Activated naive CD4-positive, alpha-beta T cell treated with anti-CD3 and anti-CD28 coated beads, Interleukin-2, amount 50 U/mL, for 72 hours (primary cell): ENCODE measurements around the gene UBA52. TPM values are rescaled to one million over a fixed set of nuclear protein-coding genes. Genes with fewer than 3 reads are reported as not detected.
"Not testable (repeated sequence)": the region's sequence is repeated elsewhere in the genome, so short reads cannot be mapped to it uniquely, and the experiment has no call there.

Experiments used
- ATAC-seq, 2 donors: fragments of 150-1000 bp; cut with Tn5 transposase; 2 replicates each; pipeline ENCODE4 v1.10.0; 2021; ENCODE audit warnings: mild to moderate bottlenecking in 2 of 2, moderate library complexity in 2 of 2
- DNase-seq, 2 donors: peaks; one replicate each; pipeline ENCODE4 v3.0.0; 2021 to 2022; ENCODE audit warnings: low spot score in 2 of 2
- H3K27ac Mint-ChIP-seq, 2 donors: one replicate each; pipeline ENCODE4 v1.8.0; 2022; ENCODE audit warnings: mild to moderate bottlenecking in 2 of 2, mixed read lengths in 2 of 2
- H3K36me3 Mint-ChIP-seq, 2 donors: one replicate each; pipeline ENCODE4 v1.8.0; 2022; ENCODE audit warnings: mixed read lengths in 2 of 2
- H3K9me3 Mint-ChIP-seq, 2 donors: one replicate each; pipeline ENCODE4 v1.8.0; 2022; ENCODE audit warnings: mixed read lengths in 2 of 2
- total RNA-seq, 2 donors: library from RNA; stranded (reverse); gene quantifications; one replicate each; pipeline ENCODE4 v1.2.3, GENCODE V29; 2022

Gene UBA52
- total RNA-seq, 2 donors from 2014 or later = 1,677 to 1,782 TPM

DNA sequence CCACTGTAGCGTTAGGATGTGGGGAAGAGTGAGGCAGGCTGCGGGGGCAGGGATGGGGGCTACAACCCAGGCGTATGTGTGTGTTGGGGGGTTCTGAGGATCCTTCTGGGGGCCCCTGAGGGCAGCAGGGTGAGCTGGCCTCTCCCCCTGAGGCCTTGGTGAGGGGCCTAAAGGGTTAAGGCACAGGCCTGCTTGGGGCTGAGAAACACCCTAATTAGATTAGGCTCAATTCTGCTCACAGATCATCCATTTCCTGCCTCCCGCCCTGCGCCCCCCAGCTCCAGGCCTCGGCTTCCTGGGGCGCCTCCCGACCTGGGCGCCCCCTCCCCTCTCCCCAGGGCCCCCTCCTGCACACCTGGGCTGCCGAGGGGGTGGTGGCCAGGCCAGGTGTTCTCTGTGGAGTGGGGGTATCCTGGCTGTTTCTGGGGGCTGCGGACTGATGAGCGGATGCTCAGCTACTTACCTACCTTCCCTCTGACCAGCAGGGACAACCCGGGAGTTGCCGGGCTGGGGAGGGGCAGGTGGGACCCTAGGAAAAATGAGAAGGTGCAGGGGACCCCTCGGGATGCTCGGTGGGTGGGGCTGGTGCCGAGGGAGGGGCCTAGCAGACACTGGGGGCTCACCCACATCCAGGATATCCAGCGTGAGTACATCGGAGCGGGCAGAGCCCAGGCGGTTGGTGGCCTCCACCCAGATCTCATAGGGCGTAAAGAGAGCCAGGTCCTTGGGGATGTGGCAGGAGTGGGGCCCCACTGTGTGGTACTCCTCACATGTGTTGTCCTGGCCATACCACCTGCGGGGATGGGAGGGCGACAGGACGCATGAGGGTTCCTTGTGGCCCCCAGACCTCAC lies 26.4 kb downstream of the UBA52 start:
- H3K9me3 Mint-ChIP-seq = no peaks in the 10 kb centered on the region
- H3K27ac Mint-ChIP-seq = no peak overlapping the region
- ATAC-seq = no peak
- no peaks in the 10 kb centered on the region for H3K36me3 Mint-ChIP-seq
- no peak for DNase-seq

- no peak overlapping the region for H3K27ac Mint-ChIP-seq
- ATAC-seq = no peak
- H3K36me3 Mint-ChIP-seq = no peaks in the 10 kb centered on the region
- no peak for DNase-seq
- H3K9me3 Mint-ChIP-seq = no peaks in the 10 kb centered on the region
These were observed 27.8 kb downstream of the UBA52 start for GRCh38 chr19:18599485-18599884.

DNA sequence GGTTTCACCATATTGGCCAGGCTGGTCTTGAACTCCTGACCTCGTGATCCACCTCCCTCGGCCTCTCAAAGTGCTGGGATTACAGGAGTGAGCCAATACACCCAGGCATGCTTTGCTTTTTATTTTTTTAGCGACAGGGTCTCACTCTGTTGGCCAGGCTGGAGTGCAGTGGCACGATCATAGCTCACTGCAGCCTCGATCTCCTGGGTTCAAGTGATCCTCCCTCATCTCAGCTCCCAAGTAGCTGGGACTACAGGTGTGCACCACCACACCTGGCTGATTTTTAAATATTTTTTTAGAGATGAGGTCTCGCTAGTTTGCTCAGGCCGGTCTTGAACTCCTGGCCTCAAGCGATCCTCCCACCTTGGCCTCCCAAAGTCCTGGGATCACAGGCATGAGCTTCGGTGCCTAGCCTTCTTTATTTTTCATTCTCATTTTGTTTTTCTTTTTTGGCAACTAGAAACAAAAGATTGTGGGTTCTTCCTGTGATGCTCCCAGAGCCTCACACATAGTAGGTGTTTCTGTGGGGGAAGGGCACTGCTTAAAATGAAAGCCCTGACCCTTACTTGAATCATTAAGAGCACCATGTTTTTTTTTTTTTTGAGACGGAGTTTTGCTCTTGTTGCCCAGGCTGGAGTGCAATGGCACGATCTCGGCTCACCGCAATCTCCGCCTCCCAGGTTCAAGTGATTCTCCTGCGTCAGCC lies 29.2 kb downstream of the UBA52 start:
- H3K27ac Mint-ChIP-seq, H3K36me3 Mint-ChIP-seq, ATAC-seq, DNase-seq, H3K9me3 Mint-ChIP-seq: not testable (repeated sequence)

DNA sequence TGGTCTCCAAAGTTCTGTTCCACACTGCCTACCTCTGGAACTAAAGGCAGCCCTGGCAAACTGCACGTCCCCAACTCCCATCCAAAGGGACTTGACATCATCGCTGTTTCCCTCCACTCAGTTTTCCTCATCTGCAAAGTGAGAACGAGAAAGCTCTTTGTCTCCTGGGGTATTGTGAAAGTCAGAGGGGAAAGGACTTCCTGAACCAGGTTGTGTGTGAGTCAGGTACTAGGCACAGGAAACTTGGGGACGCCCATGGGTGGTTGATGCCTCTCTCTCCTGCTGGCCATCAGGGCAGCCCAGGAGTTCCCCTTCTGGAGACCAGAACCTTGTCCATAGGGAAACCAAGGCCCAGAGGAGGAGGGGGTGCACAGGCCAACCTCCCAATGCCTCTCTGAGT lies 30.2 kb downstream of the UBA52 start:
- DNase-seq (no peak), ATAC-seq (no peak)
- Mint-ChIP-seq H3K36me3 (no peaks in the 10 kb centered on the region), H3K27ac (no peak overlapping the region), H3K9me3 (no peaks in the 10 kb centered on the region)

DNA sequence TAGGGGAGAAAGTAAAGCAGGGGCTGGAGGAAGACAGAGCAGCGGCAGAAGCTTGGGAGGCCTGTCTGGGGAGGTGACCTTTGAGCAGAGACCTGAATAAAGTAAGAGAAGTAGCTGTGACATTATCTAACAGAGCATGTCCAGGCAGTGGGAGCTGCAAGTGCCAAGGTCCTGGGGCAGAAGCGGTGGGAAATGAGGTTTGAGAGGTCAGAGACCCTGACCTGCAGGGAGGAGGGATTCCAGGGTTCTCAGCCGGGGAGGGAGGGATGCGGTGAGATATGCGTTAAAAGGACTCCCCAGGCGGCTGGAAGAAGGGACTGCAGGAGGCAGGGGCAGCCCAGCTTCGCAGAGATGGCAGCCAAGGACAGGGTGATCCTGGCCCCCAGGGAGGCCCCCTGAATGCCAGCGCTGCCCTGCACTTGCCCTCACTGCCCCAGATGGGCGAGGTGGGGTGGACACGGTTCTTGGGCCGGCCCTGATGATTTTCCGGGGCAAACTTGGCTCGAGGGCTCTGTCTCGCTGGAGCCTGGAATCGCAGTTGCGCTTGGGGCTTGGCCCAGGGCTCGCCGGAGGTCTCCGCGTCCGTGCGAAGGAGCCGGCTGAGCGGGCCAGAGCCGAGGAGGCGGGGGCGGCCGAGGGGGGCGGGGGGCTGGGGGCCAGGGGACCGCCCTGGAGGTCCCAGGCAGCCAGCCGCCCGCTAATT lies 31.7 kb downstream of the UBA52 start:
- DNase-seq (no peak), ATAC-seq (peak; percentile 54 to 69)
- no peak overlapping the region for H3K27ac Mint-ChIP-seq
- no peaks in the 10 kb centered on the region for H3K9me3 Mint-ChIP-seq
- no peaks in the 10 kb centered on the region for H3K36me3 Mint-ChIP-seq

DNA sequence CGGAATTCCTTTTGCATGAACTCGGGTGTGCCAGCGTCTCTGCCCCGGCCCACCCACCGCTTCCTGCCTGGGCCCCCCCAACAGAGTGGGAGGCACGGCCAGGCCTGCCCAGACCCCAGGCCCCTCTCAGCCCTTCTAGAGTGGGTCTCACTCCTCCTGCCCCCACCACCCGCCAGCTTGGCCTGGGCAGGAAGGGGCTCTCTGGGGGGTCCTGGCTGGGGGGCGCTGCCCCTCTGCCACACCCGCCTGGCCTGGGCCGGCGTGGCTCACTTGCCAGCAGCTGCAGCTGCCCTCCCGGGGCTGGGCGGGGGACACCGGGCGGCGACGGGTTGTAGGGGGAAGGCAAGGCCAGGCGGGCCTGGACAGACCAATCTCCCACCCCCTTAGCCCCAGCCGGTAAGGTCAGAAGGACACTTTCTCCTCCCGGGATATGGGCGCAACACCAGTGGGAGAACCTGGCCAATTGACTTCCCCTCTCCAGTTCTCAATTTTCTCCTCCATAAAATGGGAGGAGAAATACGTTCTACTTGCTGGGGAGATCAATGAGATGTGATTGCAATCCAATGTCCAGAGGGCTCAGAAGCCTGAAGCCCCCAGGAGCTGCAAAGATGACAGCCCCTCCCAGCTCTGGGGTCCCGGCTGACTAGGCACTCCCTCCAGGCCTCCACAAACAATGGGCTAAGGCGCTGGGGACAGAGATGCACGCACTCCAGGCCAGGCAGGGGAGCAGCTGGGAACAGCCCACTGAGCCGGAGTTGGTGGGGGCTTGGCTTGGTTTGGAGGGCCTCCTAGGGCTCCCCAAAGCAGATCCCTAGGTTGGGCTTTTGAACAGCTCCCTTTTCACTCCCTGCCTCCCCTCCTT lies 32.5 kb downstream of the UBA52 start:
- H3K27ac Mint-ChIP-seq = no peak overlapping the region
- DNase-seq (no peak), ATAC-seq (no peak)
- H3K9me3 Mint-ChIP-seq = no peaks in the 10 kb centered on the region
- no peaks in the 10 kb centered on the region for H3K36me3 Mint-ChIP-seq

DNA sequence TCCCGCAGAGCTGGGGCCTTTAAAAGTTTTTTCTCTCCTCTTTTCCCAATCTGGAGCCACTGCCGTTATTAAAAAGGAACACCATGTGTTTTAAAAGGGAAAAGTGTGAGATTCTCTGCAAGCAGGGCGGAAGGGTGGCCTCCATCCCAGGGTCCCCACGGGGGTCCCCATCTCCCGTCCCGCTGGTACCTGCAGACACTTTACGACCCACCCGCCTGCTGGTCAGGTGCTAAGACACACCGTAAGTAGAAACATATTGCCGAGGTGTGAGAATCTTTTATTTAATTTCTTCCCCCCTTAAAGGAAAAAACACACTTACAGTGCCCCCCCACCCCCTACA lies 33.1 kb downstream of the UBA52 start:
- no peak for DNase-seq
- Mint-ChIP-seq H3K9me3 (no peaks in the 10 kb centered on the region), H3K36me3 (no peaks in the 10 kb centered on the region), H3K27ac (no peak overlapping the region)
- no peak for ATAC-seq

DNA sequence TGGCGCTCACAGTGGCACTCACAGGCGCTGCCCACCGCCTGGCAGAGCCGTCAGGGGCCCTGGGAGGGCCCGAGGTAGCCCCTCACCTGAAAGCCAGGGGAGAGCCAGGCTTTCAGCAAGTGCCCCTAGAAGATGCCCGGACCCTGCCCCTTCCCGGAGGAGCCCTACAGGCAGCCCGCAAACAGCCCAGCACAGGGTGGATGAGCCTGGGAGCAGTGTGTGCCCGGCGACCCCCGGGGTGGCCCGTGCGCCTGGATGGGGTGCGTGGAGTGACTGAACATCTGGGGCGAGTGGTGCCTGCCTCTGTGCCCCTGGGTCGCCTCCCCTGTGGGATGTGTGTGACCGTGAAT lies 33.5 kb downstream of the UBA52 start:
- Mint-ChIP-seq H3K36me3 (no peaks in the 10 kb centered on the region), H3K27ac (no peak overlapping the region), H3K9me3 (no peaks in the 10 kb centered on the region)
- DNase-seq = no peak
- no peak for ATAC-seq

- H3K9me3 Mint-ChIP-seq = no peaks in the 10 kb centered on the region
- no peak for DNase-seq
- no peak for ATAC-seq
- H3K36me3 Mint-ChIP-seq = no peaks in the 10 kb centered on the region
- no peak overlapping the region for H3K27ac Mint-ChIP-seq
These were observed 34.1 kb downstream of the UBA52 start for GRCh38 chr19:18605546-18606280.

DNA sequence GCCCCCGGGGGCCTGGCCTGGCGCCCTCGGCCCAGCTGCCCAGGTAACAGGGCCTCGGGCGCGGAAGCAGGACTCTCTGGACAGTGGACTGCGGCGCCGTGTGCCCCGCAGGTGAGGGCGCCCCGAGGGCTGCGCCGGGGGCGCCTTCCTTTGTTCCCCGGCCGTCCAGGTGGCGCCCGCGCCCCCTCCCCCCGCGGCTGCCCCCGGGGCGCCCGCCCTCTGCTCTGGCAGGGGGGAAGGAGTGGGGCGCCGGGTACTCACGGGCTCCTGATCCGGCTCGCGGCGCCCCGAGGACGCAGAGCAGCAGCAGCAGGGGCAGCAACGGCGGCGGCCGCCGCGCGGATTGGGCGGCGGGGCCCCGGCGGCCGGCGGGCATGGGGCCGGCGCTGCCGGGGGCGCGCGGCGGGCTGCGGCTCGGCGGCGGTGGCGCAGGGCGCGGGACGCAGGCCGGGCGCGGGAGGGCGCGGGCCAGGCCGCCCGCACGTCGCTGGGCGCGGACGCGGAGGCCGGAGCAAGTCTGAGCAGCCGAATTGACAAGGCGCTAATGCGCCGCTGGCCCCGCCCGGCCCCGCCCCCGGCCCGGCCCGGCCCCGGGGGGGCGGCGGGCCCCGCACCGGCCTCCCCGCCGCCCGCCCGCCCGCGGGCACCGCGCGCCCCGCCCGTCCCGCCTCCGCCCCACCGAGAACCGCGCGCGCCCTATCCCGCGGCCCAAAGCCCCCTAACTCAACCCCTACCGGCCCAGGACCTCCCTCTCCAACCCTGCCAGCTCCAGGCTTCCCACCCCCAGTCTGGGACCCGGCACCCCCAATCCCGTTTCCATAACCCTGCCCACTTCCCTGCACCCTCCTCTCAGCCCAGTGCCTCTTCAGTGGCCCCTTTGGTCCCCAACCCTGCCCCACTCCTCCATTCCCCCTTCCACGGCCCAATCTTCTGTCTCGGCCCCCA lies 34.9 kb downstream of the UBA52 start, which contains the start of gene CRLF1:
CRLF1 (minus strand) TSS at position 519 of the 945 bp plus-strand sequence; CDS start at position 376, 143 bp downstream.
- ATAC-seq = no peak
- Mint-ChIP-seq H3K27ac (no peak within 1 kb of the TSS), H3K9me3 (no peaks in the 10 kb centered on the region), H3K36me3 (no peaks in the 10 kb centered on the region)
- no peak for DNase-seq

- H3K27ac Mint-ChIP-seq = no peak overlapping the region
- no peaks in the 10 kb centered on the region for H3K9me3 Mint-ChIP-seq
- no peak for DNase-seq
- H3K36me3 Mint-ChIP-seq = no peaks in the 10 kb centered on the region
- ATAC-seq = no peak
These were observed 35.8 kb downstream of the UBA52 start for GRCh38 chr19:18607226-18608101.

GRCh38 chr19:18608102-18608804 lies 36.6 kb downstream of the UBA52 start:
- Mint-ChIP-seq H3K27ac (no peak overlapping the region), H3K36me3 (no peaks in the 10 kb centered on the region), H3K9me3 (no peaks in the 10 kb centered on the region)
- ATAC-seq (no peak), DNase-seq (no peak)

DNA sequence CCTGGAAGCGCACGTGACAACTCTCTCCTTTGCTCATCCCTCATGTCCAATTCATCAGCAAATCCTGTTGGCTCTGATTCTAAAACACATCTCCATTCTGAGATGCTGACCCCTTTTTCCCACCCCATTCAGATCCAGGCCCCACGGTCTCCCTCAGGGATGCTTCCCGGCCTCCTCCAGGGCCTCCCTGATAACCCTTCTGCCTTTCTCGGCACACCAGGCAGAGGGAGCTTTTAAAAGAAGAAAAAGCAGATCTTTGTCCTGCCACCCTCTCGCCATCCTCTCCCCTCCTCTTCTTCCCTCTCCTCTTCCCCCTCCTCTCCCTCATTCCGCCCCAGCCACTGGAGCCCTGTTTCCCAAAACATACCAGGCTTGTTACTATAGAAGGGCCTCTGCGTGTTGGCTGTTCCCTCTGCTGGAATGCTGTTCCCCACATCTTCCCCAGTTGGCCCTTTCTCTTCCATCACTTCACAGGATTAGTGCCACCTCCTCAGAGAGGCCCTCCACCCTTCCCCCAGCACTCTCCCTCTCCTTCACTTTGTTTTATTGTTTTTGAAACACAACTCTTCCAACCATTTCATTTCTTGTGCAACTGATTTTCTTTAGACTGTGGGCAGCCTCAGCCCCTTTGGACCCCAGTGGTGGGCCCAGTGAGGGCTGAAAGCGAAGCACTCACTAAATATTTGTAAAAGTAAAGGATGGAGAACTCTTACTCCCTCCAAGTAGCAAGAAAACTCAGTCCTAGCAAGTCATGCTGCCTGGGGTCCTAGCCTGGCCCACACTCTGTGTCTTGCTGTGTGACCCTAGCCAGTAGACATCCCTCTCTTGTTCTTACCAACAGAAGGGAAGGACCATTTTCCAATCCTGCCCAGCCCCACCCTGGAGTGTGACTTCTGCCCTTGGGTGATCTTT lies 37.4 kb downstream of the UBA52 start:
- H3K9me3 Mint-ChIP-seq = no peaks in the 10 kb centered on the region
- ATAC-seq (no peak), DNase-seq (no peak)
- no peak overlapping the region for H3K27ac Mint-ChIP-seq
- no peaks in the 10 kb centered on the region for H3K36me3 Mint-ChIP-seq
